NCI-H69 (cell line): ENCODE measurements around the gene LMBRD1.
"Not testable (repeated sequence)": the region's sequence is repeated elsewhere in the genome, so short reads cannot be mapped to it uniquely, and the experiment has no call there.

Experiments
- DNase-seq: peaks from one replicate; lab custom pipeline; 2025; lab: John Stamatoyannopoulos, UW

The LMBRD1 gene

DNA sequence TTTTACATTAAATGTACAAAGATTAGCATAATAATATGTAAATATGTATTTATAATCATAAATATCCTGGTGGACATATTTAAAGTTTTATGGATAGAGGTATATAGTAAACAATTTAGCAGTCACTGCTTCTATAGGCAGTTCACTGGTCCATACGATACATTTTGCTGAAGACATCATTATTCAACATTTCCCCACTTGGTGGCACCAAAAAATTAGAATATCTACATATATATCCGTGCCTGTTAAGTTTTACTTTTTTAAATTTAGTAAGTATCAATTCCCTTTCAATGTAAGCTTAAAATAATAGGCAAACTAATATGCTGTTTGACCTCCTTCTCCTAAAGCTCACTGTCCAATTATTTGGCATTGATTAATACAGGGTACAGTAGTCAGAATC, 64.2 kb downstream of the LMBRD1 start:
- peak; percentile 25 for DNase-seq

DNA sequence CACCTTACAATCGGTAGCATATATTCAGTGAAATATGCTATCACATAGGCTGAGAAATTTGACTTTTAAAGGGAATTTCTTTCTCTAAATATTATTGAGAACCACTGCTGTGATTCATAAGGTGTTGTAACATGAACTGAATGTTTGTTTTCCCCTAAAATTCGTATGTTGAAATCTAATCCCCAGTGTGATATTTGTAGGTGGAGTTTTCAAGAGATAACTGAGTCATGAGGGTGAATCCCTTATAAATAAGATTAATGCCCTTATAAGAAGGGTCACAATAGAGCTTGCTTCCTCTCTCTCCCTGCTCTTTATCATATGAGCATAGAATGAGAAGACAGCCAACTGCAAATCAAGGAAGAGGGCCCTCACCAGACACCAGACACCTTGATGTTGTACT, 64.8 kb downstream of the LMBRD1 start:
- DNase-seq, result no peak

- peak; percentile 9 for DNase-seq
These were observed 66.8 kb downstream of the LMBRD1 start for GRCh38 chr6:69729870-69730449.

DNA sequence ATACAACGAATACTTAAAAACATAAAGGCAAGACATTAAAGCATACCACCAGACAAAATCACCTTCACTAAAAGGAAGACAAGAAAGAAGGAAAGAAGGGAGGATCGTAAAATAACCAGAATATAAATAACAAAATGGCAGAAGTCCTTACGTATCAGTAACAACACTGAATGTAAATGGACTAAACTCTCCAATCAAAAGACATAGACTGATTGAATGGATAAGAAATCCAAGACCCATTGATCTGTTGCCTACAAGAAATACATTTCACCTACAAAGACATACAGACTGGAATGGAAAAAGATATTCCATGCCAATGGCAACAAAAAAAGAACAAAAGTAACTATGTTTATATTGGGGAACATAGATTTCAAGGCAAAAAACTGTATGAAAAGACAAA, 74.1 kb downstream of the LMBRD1 start:
- no peak for DNase-seq

DNA sequence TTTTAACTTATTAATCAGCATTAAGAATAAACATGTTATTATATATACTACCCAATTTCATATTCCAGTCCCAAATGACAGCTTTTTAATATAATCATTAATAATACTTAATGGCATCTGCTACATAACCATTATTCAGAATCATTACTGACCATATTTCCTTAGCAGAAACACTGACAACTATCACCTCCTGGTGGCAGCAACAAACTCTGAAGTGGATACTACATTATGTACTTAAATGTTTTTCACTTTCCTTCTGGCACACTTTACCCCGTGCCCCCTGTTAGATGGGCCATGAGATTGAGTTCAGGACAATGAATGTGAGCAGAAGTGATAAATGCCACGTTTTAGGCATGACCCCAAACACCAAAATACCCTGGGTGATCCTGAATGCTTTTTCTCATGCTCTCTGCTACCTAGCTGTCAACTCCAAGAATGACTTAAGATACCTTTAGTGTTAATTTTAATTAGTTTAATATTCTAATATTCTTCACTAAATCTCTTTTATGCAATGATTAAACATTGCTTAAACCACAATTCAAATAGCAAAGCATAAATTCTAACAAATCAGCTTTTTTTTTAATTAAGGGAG, 77.1 kb downstream of the LMBRD1 start:
- DNase-seq, result peak; percentile 40

DNA sequence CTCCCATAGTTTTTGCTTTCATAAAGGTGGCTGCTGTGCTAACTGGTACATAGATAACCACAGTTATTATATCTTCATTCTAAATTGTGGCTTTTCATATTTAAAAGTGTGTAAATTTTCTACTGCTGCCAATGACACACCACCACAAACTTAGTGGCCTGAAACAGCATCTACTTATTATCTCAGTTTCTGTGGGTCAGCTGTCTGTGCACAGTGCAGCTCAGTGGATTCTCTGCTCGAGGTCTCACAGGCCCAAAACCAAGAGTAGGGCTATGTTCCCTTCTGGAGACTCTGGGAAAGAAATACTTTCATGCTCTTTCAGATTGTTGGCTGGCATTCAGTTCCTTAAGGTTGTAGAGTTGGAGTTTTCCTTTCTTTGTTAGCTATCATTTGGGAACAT, 90.1 kb downstream of the LMBRD1 start:
- no peak for DNase-seq

DNA sequence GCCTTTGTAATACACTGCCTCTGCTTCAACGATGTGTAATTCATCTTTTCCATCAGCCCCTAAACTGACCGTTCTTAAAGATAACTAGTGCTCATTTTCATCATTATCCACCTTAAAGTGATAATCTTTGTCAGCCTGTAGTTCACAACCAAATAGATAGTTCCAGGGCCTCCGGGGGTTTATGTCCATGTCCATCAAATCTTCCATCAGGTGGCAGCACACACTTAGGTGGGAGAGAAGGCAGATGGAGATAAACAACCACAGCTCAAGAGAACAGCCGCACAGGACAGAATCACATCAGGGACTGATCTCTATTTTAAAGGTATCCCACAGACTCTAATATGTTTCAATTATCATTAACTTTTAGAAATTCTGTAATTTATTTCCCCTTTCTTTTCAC, 90.9 kb downstream of the LMBRD1 start:
- no peak for DNase-seq

DNA sequence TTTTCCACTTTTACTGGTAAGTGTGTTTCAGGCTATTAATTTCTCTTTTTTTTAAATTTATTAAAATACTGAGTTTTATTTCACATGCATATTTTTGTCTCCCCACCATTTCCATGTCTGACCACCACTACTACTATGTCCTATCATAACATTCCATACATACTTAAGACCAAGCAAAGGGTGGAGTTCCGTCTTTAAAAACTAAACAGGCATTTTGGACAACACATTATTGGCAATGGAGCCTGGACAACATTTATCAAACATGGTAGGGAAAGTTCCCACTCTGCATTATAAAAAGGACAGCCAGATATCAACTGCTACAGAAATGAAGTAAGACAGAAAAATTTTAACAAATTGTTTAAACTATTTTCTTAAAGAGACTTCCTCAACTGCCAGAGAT, 91.9 kb downstream of the LMBRD1 start:
- DNase-seq, result no peak

DNA sequence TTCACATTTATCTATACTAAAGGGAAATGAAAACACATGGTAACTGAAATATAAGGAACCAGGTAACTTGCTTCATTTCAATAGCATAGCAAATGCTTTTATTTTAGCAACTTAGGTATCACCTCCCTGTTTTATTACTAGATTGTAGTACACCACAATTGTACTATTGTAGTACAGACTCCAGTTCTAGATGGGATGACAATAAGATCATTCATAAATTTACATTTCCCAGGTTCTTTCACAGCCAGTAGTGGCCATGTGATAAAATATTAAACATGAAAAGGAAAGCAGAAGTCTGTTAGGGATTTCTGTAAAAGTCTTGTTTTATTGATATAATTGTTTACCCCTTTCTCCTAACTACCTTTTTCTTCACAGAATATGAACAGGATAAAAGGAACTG, 97.2 kb downstream of the LMBRD1 start:
- no peak for DNase-seq

DNA sequence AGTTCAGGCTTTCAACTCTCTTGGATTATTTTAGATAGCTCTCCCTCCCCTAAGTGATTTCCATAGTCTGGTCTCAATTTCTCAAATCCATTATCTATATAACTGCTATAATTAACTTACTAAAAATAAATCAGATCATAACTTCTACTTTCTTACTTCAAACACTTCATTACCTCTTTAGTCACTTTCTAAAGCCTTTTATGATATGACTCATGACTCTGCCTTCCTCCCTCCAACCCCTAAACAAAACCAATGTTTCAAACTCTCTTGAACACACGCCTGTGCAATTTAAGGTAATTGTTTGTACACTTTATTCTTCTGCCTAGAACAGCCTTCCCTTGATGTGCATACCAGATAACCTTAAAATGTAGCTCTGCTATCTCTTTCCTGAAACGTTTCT, 100.5 kb downstream of the LMBRD1 start:
- peak; percentile 15 for DNase-seq

DNA sequence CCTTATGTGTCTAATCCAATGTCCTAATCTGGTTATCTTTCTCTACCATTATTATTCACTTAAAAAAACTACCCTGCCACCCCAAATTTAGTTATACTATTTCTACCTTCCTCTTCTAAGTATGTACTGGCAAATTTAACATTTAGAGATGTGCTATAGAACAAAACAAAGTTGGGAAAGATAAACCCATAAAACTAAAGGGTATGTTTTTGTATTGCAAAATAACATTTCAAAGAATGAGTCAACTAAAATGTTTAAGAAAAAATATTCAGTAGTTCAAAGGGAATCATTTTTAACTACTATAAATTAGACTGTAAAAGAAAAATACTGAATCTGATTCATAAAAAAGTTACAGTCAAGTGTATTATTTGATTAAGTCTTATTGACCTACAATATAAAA, 103.0 kb downstream of the LMBRD1 start:
- no peak for DNase-seq

GRCh38 chr6:69690986-69691385, 105.8 kb downstream of the LMBRD1 start:
- DNase-seq, result no peak

- DNase-seq, result no peak
These were observed 116.5 kb downstream of the LMBRD1 start for GRCh38 chr6:69680302-69680701.

GRCh38 chr6:69673298-69673697, 123.5 kb downstream of the LMBRD1 start:
- peak; percentile 37 for DNase-seq

- peak; percentile 23 for DNase-seq
These were observed 127.9 kb downstream of the LMBRD1 start for GRCh38 chr6:69668916-69669315.

DNA sequence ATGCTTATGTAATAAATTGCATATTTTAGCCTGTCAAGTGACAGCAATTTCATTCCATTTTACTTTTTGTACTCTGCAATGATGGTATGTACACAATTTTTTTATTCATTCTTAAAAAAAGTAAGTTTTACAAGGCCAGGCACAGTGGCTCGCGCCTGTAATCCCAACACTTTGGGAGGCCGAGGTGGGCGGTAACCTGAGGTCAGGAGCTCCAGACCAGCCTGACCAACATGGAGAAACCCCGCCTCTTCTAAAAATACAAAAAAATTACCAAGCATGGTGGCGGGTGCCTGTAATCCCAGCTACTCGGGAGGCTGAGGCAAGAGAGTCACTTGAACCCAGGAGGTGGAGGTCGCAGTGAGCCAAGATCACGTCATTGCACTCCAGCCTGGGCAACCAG, 130.0 kb downstream of the LMBRD1 start:
- DNase-seq, result not testable (repeated sequence)

- no peak for DNase-seq
These were observed 131.4 kb downstream of the LMBRD1 start for GRCh38 chr6:69665437-69665836.

DNA sequence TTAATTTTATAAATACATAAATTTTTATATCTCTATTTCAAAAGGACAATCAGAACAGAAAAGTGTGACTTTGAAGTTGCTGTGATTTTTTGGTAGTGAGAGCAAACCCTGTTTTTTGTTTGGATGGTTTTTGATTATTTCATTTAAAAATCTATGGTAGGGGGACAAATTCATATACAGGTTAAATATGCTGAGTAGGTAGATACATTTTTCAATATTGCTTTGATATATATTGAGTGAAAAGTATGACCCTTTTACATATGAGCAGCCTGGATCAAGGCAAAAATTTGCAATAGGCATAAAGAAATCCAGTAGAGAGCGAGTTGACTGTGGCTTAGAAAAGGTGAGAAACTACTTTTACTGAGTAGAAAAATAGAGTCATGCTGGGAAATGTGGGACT, 132.3 kb downstream of the LMBRD1 start:
- DNase-seq, result no peak

DNA sequence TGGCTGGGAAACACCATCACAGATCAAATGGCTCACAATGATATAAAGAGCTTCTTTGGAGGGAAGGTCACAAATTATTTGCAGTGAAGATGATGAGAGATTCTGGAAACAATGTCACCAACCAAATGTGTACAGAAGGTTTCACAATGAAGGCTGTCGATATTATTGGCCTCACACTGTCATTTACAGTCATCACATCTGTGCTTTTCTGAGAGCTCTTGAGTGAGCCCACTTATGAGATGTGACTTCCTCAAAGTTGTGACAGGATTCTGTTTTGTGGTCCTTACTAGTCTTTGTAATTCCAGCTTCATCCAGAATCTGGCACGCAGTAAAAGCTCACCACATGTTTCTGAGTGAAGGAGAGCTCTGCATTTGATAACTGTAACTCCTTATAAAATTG, 133.6 kb downstream of the LMBRD1 start:
- no peak for DNase-seq

- no peak for DNase-seq
These were observed 146.1 kb downstream of the LMBRD1 start for GRCh38 chr6:69650703-69651102.

DNA sequence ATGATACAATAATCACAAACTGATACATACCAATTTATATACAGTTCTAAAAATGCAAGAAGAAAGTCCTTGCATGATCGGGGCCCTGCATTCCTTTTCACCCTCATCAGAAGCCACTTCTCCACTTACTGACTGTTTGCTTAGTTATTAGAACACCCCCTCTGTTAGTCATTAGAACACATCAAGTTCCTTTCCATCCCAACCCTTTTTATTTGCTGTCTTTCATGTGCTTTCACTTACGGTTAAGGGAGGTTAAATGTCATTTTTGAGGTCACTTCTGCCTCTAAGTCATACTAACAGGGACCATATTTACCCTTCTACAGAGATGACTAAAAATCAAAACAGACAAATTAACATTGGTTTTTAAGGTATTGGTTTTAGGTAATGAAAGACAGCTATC, 149.1 kb downstream of the LMBRD1 start:
- peak; percentile 10 for DNase-seq

GRCh38 chr6:69643688-69644087, 153.1 kb downstream of the LMBRD1 start:
- DNase-seq, result no peak

DNA sequence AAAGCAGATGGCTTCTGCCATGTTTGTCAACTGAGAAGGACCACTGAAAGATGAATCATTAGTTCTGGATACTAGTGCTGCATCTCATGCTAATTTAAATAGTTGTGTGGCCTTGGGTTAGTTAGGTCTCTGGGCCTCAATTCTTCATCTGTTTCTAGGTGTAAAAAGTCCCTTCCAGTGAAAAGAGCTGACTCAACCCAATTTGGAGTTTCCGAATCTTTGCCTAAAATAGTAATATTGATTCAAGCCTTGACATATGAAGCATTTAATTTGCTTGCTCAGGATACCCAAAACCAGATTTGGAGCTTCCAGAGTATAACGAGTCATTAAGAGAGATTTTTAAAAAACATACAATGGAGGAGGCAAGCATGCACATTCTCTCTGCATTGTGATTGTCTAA, 163.9 kb downstream of the LMBRD1 start:
- DNase-seq, result no peak
